ENCODE results near the gene PYM1. TPM values are rescaled to one million over a fixed set of nuclear protein-coding genes. Genes with fewer than 3 reads are reported as not detected.
"Not testable (repeated sequence)": the region's sequence is repeated elsewhere in the genome, so short reads cannot be mapped to it uniquely, and the experiment has no call there.

The PYM1 gene
- total RNA-seq, 1 experiment from 2014 or later: 94.2 TPM

GRCh38 chr12:55908726-55909512, 18.8 kb downstream of the PYM1 start:
- DNase-seq: no peak
- H3K36me3 ChIP-seq (replicated peaks; ENCODE audit: control insufficient read depth, insufficient read depth, low read length): no peaks in the 10 kb centered on the region
- no peaks in the 10 kb centered on the region for H3K27me3 ChIP-seq (ENCODE audit: control insufficient read depth, insufficient read depth, low read length)
- no peak overlapping the region for H3K4me3 ChIP-seq (ENCODE audit: insufficient read depth, low read depth, low read length)

GRCh38 chr12:55906056-55906455, 21.6 kb downstream of the PYM1 start:
- Histone ChIP-seq H3K27me3 (ENCODE audit: control insufficient read depth, insufficient read depth, low read length) (no peaks in the 10 kb centered on the region), H3K4me3 (ENCODE audit: insufficient read depth, low read depth, low read length) (no peak overlapping the region), H3K36me3 (replicated peaks; ENCODE audit: control insufficient read depth, insufficient read depth, low read length) (peaks cover 9% of the 10 kb centered on the region)
- DNase-seq: no peak

- DNase-seq: no peak
- Histone ChIP-seq H3K4me3 (ENCODE audit: insufficient read depth, low read depth, low read length) (no peak overlapping the region), H3K36me3 (replicated peaks; ENCODE audit: control insufficient read depth, insufficient read depth, low read length) (peaks cover 10% of the 10 kb centered on the region), H3K27me3 (ENCODE audit: control insufficient read depth, insufficient read depth, low read length) (no peaks in the 10 kb centered on the region)
Observed at GRCh38 chr12:55901881-55902490, 25.7 kb downstream of the PYM1 start.

GRCh38 chr12:55899082-55899481, 28.6 kb downstream of the PYM1 start:
- Histone ChIP-seq H3K4me3 (ENCODE audit: insufficient read depth, low read depth, low read length) (no peak overlapping the region), H3K36me3 (replicated peaks; ENCODE audit: control insufficient read depth, insufficient read depth, low read length) (peaks cover 10% of the 10 kb centered on the region), H3K27me3 (ENCODE audit: control insufficient read depth, insufficient read depth, low read length) (no peaks in the 10 kb centered on the region)
- no peak for DNase-seq

GRCh38 chr12:55893723-55894122, 34.0 kb downstream of the PYM1 start:
- no peak overlapping the region for H3K4me3 ChIP-seq (ENCODE audit: insufficient read depth, low read depth, low read length)
- no peaks in the 10 kb centered on the region for H3K27me3 ChIP-seq (ENCODE audit: control insufficient read depth, insufficient read depth, low read length)
- H3K36me3 ChIP-seq (replicated peaks; ENCODE audit: control insufficient read depth, insufficient read depth, low read length): no peaks in the 10 kb centered on the region
- no peak for DNase-seq

GRCh38 chr12:55891310-55891709, 36.4 kb downstream of the PYM1 start:
- H3K4me3 ChIP-seq (ENCODE audit: insufficient read depth, low read depth, low read length): no peak overlapping the region
- no peaks in the 10 kb centered on the region for H3K36me3 ChIP-seq (replicated peaks; ENCODE audit: control insufficient read depth, insufficient read depth, low read length)
- no peaks in the 10 kb centered on the region for H3K27me3 ChIP-seq (ENCODE audit: control insufficient read depth, insufficient read depth, low read length)
- no peak for DNase-seq

- DNase-seq: no peak
- H3K4me3 ChIP-seq (ENCODE audit: insufficient read depth, low read depth, low read length): no peak overlapping the region
Observed at GRCh38 chr12:55885113-55885512, 42.6 kb downstream of the PYM1 start.

GRCh38 chr12:55877824-55878223, 49.9 kb downstream of the PYM1 start:
- no peaks in the 10 kb centered on the region for H3K36me3 ChIP-seq (replicated peaks; ENCODE audit: control insufficient read depth, insufficient read depth, low read length)
- DNase-seq: no peak
- no peaks in the 10 kb centered on the region for H3K27me3 ChIP-seq (ENCODE audit: control insufficient read depth, insufficient read depth, low read length)
- no peak overlapping the region for H3K4me3 ChIP-seq (ENCODE audit: insufficient read depth, low read depth, low read length)

More at GRCh38 chr12:55885113-55885512, 42.6 kb downstream of the PYM1 start:
- Histone ChIP-seq H3K36me3 (replicated peaks; ENCODE audit: control insufficient read depth, insufficient read depth, low read length) (no peaks in the 10 kb centered on the region), H3K27me3 (ENCODE audit: control insufficient read depth, insufficient read depth, low read length) (no peaks in the 10 kb centered on the region)

GRCh38 chr12:55875704-55876467, 51.8 kb downstream of the PYM1 start:
- no peak for DNase-seq
- Histone ChIP-seq H3K4me3 (ENCODE audit: insufficient read depth, low read depth, low read length) (no peak overlapping the region), H3K36me3 (replicated peaks; ENCODE audit: control insufficient read depth, insufficient read depth, low read length) (no peaks in the 10 kb centered on the region), H3K27me3 (ENCODE audit: control insufficient read depth, insufficient read depth, low read length) (no peaks in the 10 kb centered on the region)

- no peaks in the 10 kb centered on the region for H3K36me3 ChIP-seq (replicated peaks; ENCODE audit: control insufficient read depth, insufficient read depth, low read length)
- H3K4me3 ChIP-seq (ENCODE audit: insufficient read depth, low read depth, low read length): no peak overlapping the region
- DNase-seq: no peak
- H3K27me3 ChIP-seq (ENCODE audit: control insufficient read depth, insufficient read depth, low read length): no peaks in the 10 kb centered on the region
Observed at GRCh38 chr12:55874443-55874842, 53.3 kb downstream of the PYM1 start.

GRCh38 chr12:55866454-55867004, 61.2 kb downstream of the PYM1 start:
- H3K4me3 ChIP-seq (ENCODE audit: insufficient read depth, low read depth, low read length); DNase-seq; H3K36me3 ChIP-seq (replicated peaks; ENCODE audit: control insufficient read depth, insufficient read depth, low read length); H3K27me3 ChIP-seq (ENCODE audit: control insufficient read depth, insufficient read depth, low read length): not testable (repeated sequence)

- no peak for DNase-seq
- H3K4me3 ChIP-seq (ENCODE audit: insufficient read depth, low read depth, low read length): no peak overlapping the region
- no peaks in the 10 kb centered on the region for H3K36me3 ChIP-seq (replicated peaks; ENCODE audit: control insufficient read depth, insufficient read depth, low read length)
- H3K27me3 ChIP-seq (ENCODE audit: control insufficient read depth, insufficient read depth, low read length): no peaks in the 10 kb centered on the region
Observed at GRCh38 chr12:55865327-55865726, 62.4 kb downstream of the PYM1 start.

GRCh38 chr12:55862931-55863330, 64.8 kb downstream of the PYM1 start:
- not testable (repeated sequence) for H3K27me3 ChIP-seq (ENCODE audit: control insufficient read depth, insufficient read depth, low read length); DNase-seq; H3K36me3 ChIP-seq (replicated peaks; ENCODE audit: control insufficient read depth, insufficient read depth, low read length); H3K4me3 ChIP-seq (ENCODE audit: insufficient read depth, low read depth, low read length)

- no peak for DNase-seq
- H3K4me3 ChIP-seq (ENCODE audit: insufficient read depth, low read depth, low read length): no peak overlapping the region
- no peaks in the 10 kb centered on the region for H3K36me3 ChIP-seq (replicated peaks; ENCODE audit: control insufficient read depth, insufficient read depth, low read length)
- no peaks in the 10 kb centered on the region for H3K27me3 ChIP-seq (ENCODE audit: control insufficient read depth, insufficient read depth, low read length)
Observed at GRCh38 chr12:55862286-55862685, 65.4 kb downstream of the PYM1 start.

Measured in H7 (cell line).